ENCODE results near the gene ATG2A. TPM values are rescaled to one million over a fixed set of nuclear protein-coding genes. Genes with fewer than 3 reads are reported as not detected.

ATG2A gene
- polyA plus RNA-seq, 1 donor (not counting 4 experiments of a cell fraction or from before 2014, with no cell fraction given), result 2.4 TPM

GRCh38 chr11:64960719-64961118 lies 43.7 kb upstream of the ATG2A start:
- DNase-seq (ENCODE audit: low read depth, low spot score), result no peak

GRCh38 chr11:64959498-64959897 lies 42.5 kb upstream of the ATG2A start:
- H3K9me1 ChIP-seq (ENCODE audit: control insufficient read depth, extremely low read depth, insufficient read depth, low read length), result no peaks in the 10 kb centered on the region
- H3K4me1 ChIP-seq (ENCODE audit: control insufficient read depth, extremely low read depth, insufficient read depth, low read length), result peaks cover 17% of the 10 kb centered on the region
- dilution Hi-C loops (cut with MboI; ENCODE audit: extremely low pct_ligation_motif_present, low sequenced_read_pairs), result no loop called here
- no peaks in the 10 kb centered on the region for H3K36me3 ChIP-seq (ENCODE audit: control insufficient read depth in 2 of 2, extremely low read depth in 1 of 2, insufficient read depth in 2 of 2, low read length in 2 of 2)
- no peak overlapping the region for H2AFZ ChIP-seq (ENCODE audit: control insufficient read depth, low read length)
- DNase-seq (ENCODE audit: low read depth, low spot score) (no peak), FAIRE-seq (peak; percentile 41)
- no peaks in the 10 kb centered on the region for H3K79me2 ChIP-seq (ENCODE audit: control insufficient read depth, insufficient read depth, low read length)
- peak overlapping the region; percentile 0 for H3K4me2 ChIP-seq (ENCODE audit: control insufficient read depth, extremely low read depth, insufficient read depth, low read depth, low read length)
- no peaks in the 10 kb centered on the region for H4K20me1 ChIP-seq (ENCODE audit: control insufficient read depth, extremely low read depth, insufficient read depth, low read length)
- no peak overlapping the region for H3K27ac ChIP-seq (ENCODE audit: control insufficient read depth, insufficient read depth, low read length)
- no peak for TF ChIP-seq CTCF (optimal IDR thresholded peaks at IDR 0.05 in 1 of 3, IDR thresholded peaks at IDR 0.05 in 1 of 3, conservative IDR thresholded peaks at IDR 0.05 in 1 of 3; ENCODE audit: extremely low read depth in 1 of 3, insufficient read depth in 2 of 3, low read length in 3 of 3)
- TF ChIP-seq EZH2 (IDR thresholded peaks at IDR 0.05; ENCODE audit: low read length), result no peak
- no peak overlapping the region for H3K4me3 ChIP-seq (ENCODE audit: control insufficient read depth in 2 of 3, extremely low read depth in 1 of 3, insufficient read depth in 2 of 3, low read depth in 1 of 3, low read length in 3 of 3)
- no peak overlapping the region for H3K9ac ChIP-seq (ENCODE audit: control insufficient read depth, extremely low read depth, insufficient read depth, low read length)
- no peaks in the 10 kb centered on the region for H3K27me3 ChIP-seq (ENCODE audit: control insufficient read depth, extremely low read depth, insufficient read depth, low read length)
- H3K9me3 ChIP-seq (ENCODE audit: control insufficient read depth, low read depth, low read length), result no peaks in the 10 kb centered on the region

More at GRCh38 chr11:64960719-64961118, 43.7 kb upstream of the ATG2A start:
- TF ChIP-seq CTCF (optimal IDR thresholded peaks at IDR 0.05 in 1 of 3, IDR thresholded peaks at IDR 0.05 in 1 of 3, conservative IDR thresholded peaks at IDR 0.05 in 1 of 3; ENCODE audit: extremely low read depth in 1 of 3, insufficient read depth in 2 of 3, low read length in 3 of 3) (no peak), EZH2 (IDR thresholded peaks at IDR 0.05; ENCODE audit: low read length) (no peak)
- H3K27me3 ChIP-seq (ENCODE audit: control insufficient read depth, extremely low read depth, insufficient read depth, low read length), result no peaks in the 10 kb centered on the region
- H4K20me1 ChIP-seq (ENCODE audit: control insufficient read depth, extremely low read depth, insufficient read depth, low read length), result no peaks in the 10 kb centered on the region
- no peak for FAIRE-seq
- H3K27ac ChIP-seq (ENCODE audit: control insufficient read depth, insufficient read depth, low read length), result no peak overlapping the region
- no peak overlapping the region for H3K4me3 ChIP-seq (ENCODE audit: control insufficient read depth in 2 of 3, extremely low read depth in 1 of 3, insufficient read depth in 2 of 3, low read depth in 1 of 3, low read length in 3 of 3)
- no peaks in the 10 kb centered on the region for H3K9me3 ChIP-seq (ENCODE audit: control insufficient read depth, low read depth, low read length)
- H3K4me2 ChIP-seq (ENCODE audit: control insufficient read depth, extremely low read depth, insufficient read depth, low read depth, low read length), result no peak overlapping the region
- H3K4me1 ChIP-seq (ENCODE audit: control insufficient read depth, extremely low read depth, insufficient read depth, low read length), result peaks cover 17% of the 10 kb centered on the region
- dilution Hi-C loops (cut with MboI; ENCODE audit: extremely low pct_ligation_motif_present, low sequenced_read_pairs), result no loop called here
- no peak overlapping the region for H3K9ac ChIP-seq (ENCODE audit: control insufficient read depth, extremely low read depth, insufficient read depth, low read length)
- H3K36me3 ChIP-seq (ENCODE audit: control insufficient read depth in 2 of 2, extremely low read depth in 1 of 2, insufficient read depth in 2 of 2, low read length in 2 of 2), result no peaks in the 10 kb centered on the region
- no peaks in the 10 kb centered on the region for H3K9me1 ChIP-seq (ENCODE audit: control insufficient read depth, extremely low read depth, insufficient read depth, low read length)
- H3K79me2 ChIP-seq (ENCODE audit: control insufficient read depth, insufficient read depth, low read length), result no peaks in the 10 kb centered on the region
- no peak overlapping the region for H2AFZ ChIP-seq (ENCODE audit: control insufficient read depth, low read length)

All from keratinocyte (primary cell).